Measurements from ENCODE around the gene LCN6.
A peak's percentile ranks its signal among the peaks of the same experiment; 100 is the strongest.
"Not testable (repeated sequence)": the region's sequence is repeated elsewhere in the genome, so short reads cannot be mapped to it uniquely, and the experiment has no call there.

Gene LCN6

DNA sequence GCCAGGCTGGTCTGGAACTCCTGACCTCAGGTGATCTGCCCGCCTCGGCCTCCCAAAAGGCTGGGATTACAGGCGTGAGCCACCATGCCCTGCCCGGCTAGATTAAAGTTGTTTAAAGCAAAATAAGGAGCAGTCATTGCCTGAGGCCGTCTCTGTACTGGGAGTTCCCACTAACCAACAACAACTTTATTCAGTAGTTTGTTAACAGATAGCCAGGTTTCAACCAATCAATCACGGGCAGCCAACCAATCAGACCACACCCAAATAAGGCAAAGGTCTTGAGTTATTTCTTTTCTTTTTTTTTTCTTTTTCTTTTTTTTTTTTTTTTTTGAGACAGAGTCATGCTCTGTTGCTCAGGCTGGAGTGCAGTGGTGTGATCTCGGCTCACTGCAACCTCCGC is 43.6 kb downstream of the LCN6 start:
- DNase-seq = not testable (repeated sequence)

DNA sequence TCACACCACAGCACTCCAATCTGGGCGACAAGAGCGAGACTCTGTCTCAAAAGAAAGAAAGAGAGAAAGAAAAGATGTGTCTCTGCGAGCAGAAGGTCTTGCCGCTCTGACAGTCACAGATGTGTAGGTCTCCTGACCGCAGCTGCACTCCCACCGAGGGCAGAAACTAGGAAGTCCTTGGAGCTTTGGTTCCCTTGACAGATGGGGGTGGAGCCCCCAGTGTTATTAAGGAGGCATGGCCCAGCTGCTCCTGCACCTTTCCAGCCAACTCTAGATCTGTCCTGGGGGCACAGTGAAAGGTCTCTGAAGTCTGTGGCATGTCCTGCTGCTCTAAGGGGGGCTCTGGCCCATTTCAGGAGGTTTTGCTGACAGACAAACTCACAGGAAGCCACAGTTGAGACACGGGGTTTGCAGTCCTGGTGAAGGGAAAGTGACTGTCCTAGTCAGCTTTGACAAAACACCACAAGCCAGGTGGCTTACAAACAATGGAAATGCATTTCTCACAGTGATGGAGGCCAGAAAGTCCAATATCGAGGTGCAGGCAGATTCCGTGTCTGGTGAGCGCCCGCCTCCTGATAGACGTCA is 45.0 kb downstream of the LCN6 start:
- DNase-seq = no peak

DNA sequence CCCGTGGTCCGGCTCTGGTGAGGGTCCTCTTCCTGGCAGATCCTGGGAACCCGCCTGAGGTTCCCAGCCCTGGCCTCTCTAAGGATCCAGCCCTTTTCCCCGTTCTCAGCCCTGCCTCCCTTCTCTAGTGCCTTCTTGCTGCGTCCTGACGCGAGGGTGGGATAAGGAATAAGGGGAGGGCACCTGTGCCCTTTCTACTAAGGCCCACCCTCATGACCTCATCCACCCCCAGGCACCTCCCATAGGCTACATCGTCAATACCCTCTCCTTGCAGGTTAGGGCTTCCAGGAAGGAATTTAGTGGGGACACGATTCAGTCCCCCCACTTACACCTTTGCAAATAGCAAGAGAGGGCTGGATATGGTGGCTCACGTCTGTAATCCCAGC is 46.7 kb downstream of the LCN6 start:
- no peak for DNase-seq

DNA sequence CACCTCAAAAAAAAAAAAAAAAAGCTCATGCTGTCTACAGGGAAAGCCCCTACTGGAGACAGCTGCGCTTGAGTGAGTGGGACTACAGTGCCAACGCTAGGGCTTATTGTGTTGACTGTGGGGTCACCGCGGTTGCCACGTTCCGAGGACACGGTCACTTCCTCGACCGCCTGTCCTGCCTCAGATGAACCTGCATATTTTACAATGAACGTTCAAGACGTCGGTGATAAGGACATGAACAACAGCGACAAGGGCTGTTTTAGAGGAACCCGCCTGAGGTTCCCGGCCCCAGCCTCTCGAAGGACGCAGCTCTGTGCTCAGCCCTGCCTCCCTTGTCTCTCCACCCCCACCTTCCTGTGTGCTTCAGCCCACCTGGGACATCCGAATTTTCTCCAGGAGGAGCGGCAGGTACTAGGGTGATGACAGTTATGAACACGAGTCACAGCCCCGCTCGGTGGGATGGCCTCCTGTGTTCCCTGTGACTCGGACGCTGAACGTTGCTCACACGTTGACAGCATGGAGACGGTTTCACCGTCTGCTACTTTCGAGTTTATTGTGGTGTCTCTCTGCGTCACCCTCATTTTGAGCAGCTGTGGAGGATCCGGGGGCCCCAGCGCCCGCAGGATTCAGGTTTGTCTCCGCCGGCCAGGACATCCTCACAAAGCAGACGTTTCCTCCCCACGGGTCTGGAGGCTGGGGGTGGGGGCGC is 47.2 kb downstream of the LCN6 start:
- DNase-seq = peak; percentile 40 to 41

DNA sequence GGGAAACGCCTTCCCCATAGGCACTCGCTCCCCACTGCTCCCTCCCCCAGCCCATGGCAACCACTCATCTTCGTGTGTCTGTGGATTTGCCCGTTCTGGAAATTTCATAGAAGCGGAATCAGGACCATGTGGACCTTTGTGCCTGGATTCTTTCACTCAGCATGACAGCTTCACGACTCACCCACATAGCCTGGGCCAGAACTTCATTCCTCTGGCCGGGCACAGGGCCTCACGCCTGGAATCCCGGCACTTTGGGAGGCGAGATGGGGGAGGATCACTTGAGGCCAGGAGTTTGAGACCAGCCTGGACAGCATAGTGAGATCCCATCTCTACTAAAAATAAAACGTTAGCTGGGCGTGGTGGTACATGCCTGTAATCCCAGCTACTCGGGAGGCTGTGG is 48.0 kb downstream of the LCN6 start:
- no peak for DNase-seq

DNA sequence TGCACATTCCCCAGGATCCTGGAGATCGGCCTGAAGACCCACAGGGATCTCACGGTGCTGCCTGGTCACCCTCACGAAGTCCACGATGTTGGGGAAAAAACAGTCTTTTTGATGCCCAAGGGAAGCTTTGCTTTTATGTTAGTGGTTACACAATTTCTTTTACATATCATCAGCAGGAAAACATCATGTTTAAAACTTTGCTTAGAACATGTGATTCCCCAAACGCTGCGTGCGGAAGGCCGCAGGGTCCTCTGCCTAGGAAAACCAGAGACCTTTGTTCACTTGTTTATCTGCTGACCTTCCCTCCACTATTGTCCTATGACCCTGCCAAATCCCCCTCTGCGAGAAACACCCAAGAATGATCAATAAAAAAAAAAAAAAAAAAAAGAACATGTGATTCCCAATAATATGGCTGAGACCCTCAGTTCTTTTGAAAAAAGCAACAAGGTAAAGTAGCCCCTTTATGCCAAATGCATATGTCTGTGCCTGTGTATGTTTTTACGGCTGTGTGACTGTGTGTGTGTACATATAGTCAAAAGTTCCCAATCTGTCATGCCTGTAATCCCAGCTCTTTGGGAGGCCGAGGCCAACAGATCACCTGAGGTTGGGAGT is 49.6 kb downstream of the LCN6 start:
- DNase-seq = no peak

DNA sequence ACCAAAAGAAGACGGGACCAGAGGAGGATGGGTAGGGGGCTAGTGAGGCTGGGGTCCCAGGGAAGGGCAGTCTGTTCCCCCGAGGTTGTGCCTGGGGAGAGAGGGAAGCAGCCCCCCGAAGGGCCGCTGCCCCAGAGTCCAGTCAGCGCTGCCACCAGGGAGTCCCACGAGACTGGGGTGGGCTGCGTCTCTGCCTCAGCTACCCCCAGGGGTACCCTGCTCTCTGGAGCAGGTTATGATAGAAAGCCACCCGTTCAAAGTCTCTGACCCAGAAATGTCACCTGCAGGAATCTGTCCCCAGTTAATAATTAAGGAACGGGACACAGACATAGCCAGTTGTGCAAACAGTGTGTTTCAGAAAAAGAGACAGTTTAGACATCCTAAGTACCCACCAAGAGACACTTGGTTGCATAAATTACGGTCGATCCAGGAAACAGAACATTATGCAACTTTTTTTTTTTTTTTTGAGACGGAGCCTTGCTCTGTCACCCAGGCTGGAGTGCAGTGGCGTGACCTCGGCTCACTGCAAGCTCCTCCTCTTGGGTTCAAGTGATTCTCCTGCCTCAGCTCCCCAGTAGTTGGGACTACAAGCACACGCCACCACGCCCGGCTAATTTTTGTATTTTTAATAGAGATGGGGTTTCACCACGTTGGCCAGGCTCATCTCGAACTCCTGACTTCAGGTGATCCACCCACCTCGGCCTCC is 50.4 kb downstream of the LCN6 start:
- no peak for DNase-seq

DNA sequence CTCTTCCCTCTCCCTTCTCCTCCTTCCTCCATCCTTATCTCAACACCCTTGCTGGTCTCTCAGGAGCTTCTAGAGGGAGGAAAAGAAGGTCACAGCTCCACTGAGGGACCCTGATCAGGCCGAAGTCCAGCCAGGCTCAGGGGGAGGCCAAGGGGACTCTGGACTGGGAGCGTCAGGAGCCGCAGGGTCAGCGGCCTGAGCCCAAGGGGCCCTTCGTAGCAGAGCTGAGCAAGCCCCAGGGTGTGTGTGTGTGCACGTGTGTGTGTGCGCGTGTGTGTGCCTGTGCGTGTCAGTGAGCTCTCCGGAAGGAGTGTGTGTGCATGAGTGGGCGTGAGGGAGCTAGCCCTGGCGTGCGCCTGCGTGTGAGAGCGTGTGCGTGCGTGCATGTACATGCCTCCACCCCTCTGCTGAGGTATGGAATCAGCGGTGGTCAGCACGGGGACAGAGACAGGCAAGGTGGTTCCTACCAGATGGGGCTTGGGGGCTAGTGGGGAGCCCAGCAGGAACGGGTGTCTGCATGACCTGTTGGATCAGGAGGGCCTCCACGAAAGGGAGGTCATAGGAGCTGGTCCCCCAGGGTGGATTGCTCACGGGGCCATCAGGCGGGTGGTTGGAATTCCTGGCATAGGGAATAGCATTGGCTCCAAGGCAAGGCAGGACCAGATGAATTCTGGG is 51.0 kb downstream of the LCN6 start:
- DNase-seq = no peak

DNA sequence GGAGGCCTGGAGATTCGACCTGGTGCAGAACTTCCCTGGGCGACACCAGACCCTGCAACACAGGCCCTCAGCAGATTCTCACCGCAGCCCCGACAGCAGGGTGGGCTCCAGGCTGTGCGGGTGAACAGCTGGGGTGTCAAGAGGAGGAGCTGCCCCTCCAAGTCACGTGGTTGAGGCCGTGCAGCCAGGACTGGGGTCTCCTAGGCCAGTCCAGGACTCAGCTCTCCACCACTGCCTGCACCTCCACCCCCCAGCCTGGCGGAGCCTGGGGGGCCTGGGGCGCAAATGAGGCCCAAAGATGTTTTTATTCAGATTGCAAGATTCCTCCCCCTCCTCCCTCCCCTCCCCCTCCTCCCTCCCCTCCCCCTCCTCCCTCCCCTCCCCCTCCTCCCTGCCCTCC is 51.8 kb downstream of the LCN6 start:
- DNase-seq = no peak

DNA sequence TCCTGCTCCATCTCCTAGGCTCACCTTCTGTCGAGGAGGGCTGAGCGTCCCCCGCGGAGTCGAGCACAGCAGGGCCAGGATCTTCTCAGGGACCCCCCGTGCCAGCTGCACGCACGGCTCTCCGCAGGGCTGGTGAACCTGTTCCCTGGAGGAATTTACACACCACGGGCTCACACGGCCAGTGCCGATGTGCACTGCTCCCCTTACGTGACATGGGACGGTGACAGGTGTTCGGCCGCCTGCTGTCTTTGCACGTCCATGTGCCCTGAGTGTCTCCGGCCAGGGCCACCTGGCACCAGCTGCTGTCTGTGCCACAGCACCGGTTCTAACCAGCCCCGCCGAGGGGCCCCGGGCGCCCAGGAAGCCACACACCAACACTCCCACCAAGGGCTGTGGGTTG is 52.4 kb downstream of the LCN6 start:
- no peak for DNase-seq

DNA sequence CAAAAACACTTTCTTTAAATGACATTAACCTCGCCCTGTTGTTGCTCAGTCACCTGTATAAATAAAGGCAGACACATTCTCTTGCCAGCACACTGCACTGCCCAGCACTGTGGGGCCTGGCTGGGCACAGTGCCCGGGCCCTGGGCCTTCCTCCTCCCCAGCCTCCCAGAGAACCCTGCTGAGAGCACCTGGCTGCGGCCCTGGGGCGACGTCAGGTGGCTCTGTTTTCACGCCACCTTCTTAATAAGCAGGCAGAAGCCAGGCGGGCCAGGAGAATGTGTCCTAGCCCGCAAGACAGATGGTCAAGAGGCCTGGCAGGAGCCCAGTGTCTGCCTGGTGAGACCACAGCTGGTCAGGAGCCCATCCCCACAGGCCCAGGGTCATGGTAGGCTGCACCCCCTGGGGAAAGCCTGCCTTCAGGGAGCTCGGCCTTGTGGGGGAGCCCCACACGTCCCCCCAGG is 52.9 kb downstream of the LCN6 start:
- no peak for DNase-seq

DNA sequence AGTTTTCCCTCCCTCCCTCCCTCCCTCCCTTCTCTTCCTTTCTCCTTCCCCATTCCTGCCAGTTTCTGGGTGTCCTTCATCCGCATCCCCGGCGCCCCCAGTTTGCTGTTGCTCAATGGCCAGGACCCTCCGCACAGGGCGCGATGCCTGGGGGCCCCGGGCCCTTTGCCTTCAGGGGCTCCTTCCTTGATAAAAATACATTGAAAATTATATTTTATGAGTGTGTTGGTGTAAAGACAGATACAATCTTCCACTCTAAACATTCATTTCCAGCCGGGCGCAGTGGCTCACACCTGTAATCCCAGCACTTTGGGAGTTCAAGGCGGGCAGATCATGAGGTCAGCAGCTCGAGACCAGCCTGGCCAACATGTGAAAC is 53.5 kb downstream of the LCN6 start:
- DNase-seq = no peak

DNA sequence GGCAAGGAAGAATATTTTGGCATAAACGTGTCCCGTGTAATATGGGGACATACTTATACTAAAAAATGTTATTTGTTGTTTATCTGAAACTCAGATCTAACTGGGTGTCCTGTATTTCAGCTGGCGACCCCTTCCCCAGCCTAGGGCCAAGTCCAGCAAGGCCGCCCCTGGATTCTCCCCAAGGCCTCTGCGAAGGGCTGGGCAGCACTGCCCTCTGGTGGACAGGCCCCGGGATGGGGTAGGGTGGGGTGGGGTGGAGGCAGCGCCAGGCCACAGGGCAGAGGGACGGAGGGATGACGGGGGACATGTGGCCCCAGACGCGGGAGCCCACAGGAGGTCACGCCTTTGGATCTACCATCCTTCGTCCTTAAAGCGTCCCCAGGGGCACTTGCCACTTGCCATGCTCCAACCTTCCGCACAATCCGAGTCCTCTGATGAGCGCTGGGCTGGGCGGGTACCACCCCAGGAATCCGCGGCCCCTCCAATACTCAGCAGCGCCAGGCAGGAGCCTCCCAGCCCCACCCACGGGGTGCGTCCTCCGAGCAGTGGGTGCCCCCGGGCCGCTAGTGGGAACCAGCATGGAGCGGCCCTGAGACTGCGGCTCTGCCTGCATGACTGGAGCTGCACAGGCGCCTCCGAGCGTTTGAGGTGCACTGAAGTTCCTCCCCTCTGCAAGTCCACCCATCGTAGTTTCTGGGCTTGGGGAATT is 54.0 kb downstream of the LCN6 start:
- DNase-seq = no peak
